ENCODE results near the gene SLC38A2.

GRCh38 chr12:46410495-46410894, 37.9 kb upstream of the SLC38A2 start:
- TF ChIP-seq SP1 (IDR thresholded peaks at IDR 0.05): no peak
- no peak for TF ChIP-seq FOXA1 (IDR thresholded peaks at IDR 0.05)
- no peak for TF ChIP-seq L3MBTL2 (conservative IDR thresholded peaks at IDR 0.05)
- TF ChIP-seq TARDBP (IDR thresholded peaks at IDR 0.05): no peak
